ENCODE data around the gene PTPN7.

DNA sequence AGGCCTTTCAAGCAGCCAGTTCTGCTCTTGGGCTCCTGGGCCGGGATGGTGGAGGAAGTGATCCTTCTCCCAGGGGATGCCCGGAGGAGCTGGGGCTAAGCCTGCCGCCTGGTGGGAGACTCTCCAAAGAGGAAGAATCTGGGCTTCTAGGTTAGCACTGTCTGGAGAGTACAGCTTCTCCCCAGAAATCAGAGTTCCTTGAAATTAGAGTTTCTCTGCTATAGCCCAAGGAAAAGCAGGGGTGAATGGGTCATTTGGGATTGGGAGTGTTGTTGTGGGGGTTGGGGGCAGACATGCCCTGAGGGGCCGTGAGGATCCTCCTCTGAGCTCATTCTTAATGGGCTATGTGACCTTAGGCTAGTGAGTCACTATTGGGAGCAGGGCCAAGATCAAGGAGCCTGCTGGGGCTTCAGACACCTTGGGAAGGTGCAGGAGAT, 39.7 kb upstream of the PTPN7 start:
- no peak for TF ChIP-seq TCF12 (IDR thresholded peaks at IDR 0.05; ENCODE audit: low read depth, low read length)
- no peak for TF ChIP-seq STAT3 (IDR thresholded peaks at IDR 0.05; ENCODE audit: low read depth, low read length)
- TF ChIP-seq, protein P1, sequence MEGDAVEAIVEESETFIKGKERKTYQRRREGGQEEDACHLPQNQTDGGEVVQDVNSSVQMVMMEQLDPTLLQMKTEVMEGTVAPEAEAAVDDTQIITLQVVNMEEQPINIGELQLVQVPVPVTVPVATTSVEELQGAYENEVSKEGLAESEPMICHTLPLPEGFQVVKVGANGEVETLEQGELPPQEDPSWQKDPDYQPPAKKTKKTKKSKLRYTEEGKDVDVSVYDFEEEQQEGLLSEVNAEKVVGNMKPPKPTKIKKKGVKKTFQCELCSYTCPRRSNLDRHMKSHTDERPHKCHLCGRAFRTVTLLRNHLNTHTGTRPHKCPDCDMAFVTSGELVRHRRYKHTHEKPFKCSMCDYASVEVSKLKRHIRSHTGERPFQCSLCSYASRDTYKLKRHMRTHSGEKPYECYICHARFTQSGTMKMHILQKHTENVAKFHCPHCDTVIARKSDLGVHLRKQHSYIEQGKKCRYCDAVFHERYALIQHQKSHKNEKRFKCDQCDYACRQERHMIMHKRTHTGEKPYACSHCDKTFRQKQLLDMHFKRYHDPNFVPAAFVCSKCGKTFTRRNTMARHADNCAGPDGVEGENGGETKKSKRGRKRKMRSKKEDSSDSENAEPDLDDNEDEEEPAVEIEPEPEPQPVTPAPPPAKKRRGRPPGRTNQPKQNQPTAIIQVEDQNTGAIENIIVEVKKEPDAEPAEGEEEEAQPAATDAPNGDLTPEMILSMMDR (IDR thresholded peaks at IDR 0.05 in 2 of 3, conservative IDR thresholded peaks at IDR 0.05 in 1 of 3; ENCODE audit: control insufficient read depth in 2 of 3, extremely low read depth in 1 of 3, insufficient read depth in 1 of 3, low read depth in 3 of 3, low read length in 3 of 3) = no peak
- TF ChIP-seq, protein P2, sequence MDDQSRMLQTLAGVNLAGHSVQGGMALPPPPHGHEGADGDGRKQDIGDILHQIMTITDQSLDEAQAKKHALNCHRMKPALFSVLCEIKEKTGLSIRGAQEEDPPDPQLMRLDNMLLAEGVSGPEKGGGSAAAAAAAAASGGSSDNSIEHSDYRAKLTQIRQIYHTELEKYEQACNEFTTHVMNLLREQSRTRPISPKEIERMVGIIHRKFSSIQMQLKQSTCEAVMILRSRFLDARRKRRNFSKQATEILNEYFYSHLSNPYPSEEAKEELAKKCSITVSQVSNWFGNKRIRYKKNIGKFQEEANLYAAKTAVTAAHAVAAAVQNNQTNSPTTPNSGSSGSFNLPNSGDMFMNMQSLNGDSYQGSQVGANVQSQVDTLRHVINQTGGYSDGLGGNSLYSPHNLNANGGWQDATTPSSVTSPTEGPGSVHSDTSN (IDR thresholded peaks at IDR 0.05; ENCODE audit: insufficient replicate concordance, low read depth, low read length) = no peak
- no peak for TF ChIP-seq POLR2AphosphoS5 (IDR thresholded peaks at IDR 0.05; ENCODE audit: low read length)
- no peak for TF ChIP-seq CREB1 (IDR thresholded peaks at IDR 0.05; ENCODE audit: low read depth)
- TF ChIP-seq, protein P3, sequence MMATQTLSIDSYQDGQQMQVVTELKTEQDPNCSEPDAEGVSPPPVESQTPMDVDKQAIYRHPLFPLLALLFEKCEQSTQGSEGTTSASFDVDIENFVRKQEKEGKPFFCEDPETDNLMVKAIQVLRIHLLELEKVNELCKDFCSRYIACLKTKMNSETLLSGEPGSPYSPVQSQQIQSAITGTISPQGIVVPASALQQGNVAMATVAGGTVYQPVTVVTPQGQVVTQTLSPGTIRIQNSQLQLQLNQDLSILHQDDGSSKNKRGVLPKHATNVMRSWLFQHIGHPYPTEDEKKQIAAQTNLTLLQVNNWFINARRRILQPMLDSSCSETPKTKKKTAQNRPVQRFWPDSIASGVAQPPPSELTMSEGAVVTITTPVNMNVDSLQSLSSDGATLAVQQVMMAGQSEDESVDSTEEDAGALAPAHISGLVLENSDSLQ (IDR thresholded peaks at IDR 0.05) = no peak
- TF ChIP-seq, protein P4, sequence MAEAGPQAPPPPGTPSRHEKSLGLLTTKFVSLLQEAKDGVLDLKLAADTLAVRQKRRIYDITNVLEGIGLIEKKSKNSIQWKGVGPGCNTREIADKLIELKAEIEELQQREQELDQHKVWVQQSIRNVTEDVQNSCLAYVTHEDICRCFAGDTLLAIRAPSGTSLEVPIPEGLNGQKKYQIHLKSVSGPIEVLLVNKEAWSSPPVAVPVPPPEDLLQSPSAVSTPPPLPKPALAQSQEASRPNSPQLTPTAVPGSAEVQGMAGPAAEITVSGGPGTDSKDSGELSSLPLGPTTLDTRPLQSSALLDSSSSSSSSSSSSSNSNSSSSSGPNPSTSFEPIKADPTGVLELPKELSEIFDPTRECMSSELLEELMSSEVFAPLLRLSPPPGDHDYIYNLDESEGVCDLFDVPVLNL (IDR thresholded peaks at IDR 0.05; ENCODE audit: low read depth, low read length) = no peak
- TF ChIP-seq CREM (IDR thresholded peaks at IDR 0.05; ENCODE audit: low read depth) = no peak
- no peak for TF ChIP-seq RFX5 (IDR thresholded peaks at IDR 0.05; ENCODE audit: low read depth, low read length)
- no peak for TF ChIP-seq EZH2 (IDR thresholded peaks at IDR 0.05; ENCODE audit: borderline replicate concordance, control insufficient read depth, low read depth, low read length)
- TF ChIP-seq ESRRA (IDR thresholded peaks at IDR 0.05; ENCODE audit: low read length) = no peak
